ENCODE data around the gene SUSD2.
A peak's percentile ranks its signal among the peaks of the same experiment; 100 is the strongest.

Gene SUSD2

GRCh38 chr22:24170632-24171031 is 10.7 kb upstream of the SUSD2 start:
- no peak for TF ChIP-seq JUND (IDR thresholded peaks at IDR 0.05; ENCODE audit: low read depth)
- no peak for DNase-seq (ENCODE audit: low read depth in 1 of 2, low spot score in 1 of 2)
- in situ Hi-C loops (cut with HindIII; ENCODE audit: low pct_unique_long_range_greater_than_20kb, low sequenced_read_pairs): no loop called here

GRCh38 chr22:24171822-24172221 is 9.5 kb upstream of the SUSD2 start:
- no peak for TF ChIP-seq JUND (IDR thresholded peaks at IDR 0.05; ENCODE audit: low read depth)
- in situ Hi-C loops (cut with HindIII; ENCODE audit: low pct_unique_long_range_greater_than_20kb, low sequenced_read_pairs): no loop called here
- no peak for DNase-seq (ENCODE audit: low read depth in 1 of 2, low spot score in 1 of 2)

DNA sequence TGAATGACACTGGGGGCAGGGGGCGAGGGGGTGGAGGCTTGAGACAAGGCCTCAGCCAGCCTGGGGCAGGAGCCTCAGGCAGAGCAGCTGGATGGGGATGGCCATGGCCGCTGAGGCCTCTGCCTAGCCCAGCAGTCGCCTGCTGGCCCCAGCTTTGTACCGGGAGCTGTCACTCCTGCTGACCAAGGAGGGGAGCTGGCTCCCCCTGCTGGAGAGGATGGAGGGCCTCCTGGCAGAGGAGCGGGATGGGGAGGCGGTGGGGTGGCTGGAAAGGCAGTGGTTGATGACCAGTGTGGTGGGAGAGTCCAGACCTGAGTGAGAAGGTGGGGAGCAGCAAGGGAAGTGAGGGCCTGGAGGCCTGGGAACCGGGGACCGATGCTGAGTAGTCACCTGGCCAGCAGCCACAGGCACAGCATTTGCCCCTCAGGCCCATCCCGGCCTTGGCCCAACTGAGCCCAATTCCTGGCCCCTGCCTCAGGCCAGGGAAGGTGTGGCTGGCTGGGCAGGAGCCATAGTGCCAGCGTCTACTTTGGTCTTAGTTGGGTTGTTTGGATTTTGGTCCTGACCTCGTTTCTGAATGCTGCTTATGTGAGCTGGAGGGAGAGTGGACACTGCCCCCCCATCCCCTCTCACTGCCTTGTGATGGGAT is 6.0 kb upstream of the SUSD2 start:
- peak; percentile 49 to 72 for DNase-seq (ENCODE audit: low read depth in 1 of 2, low spot score in 1 of 2)
- in situ Hi-C loops (cut with HindIII; ENCODE audit: low pct_unique_long_range_greater_than_20kb, low sequenced_read_pairs): no loop called here
- no peak for TF ChIP-seq JUND (IDR thresholded peaks at IDR 0.05; ENCODE audit: low read depth)

DNA sequence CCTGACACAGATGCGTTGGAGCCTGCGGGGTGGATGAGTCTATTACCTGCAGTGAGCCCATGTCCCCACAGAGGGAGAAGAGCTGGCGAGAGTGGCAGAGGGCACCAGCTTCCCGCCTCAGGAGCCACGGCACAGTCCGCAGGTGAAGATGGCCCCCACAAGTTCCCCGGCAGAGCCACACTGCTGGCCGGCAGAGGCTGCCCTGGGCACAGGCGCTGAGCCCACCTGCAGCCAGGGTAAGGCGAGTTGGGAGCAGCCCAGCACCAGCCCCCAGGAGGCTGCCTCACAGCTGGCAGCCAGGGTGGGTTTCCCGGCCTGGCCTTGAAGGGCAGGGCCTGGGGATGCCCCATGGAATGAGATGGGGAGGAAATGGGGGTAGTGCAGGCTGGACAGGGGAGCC is 5.2 kb upstream of the SUSD2 start:
- in situ Hi-C loops (cut with HindIII; ENCODE audit: low pct_unique_long_range_greater_than_20kb, low sequenced_read_pairs): no loop called here
- DNase-seq (ENCODE audit: low read depth in 1 of 2, low spot score in 1 of 2): no peak
- TF ChIP-seq JUND (IDR thresholded peaks at IDR 0.05; ENCODE audit: low read depth): no peak

DNA sequence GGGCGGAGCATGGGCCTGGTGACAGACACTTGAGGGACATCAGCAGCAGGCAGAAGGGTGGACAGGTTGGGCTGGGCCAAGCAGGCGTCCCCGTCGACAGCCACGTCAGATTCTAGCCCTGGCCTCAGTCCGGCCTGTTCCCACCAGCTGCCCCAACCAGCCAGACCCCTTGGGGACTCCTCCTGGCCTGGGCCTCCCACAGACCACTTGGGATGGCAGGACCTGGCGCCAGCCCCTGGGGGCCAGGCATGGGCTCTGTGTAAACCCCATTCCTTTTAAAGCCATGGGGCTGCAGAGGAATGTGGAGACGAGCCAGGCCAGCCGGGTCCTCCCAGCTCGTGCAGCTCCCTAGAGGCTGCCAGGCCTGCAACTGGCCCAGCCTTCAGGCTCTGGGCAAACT is 4.7 kb upstream of the SUSD2 start:
- in situ Hi-C loops (cut with HindIII; ENCODE audit: low pct_unique_long_range_greater_than_20kb, low sequenced_read_pairs): no loop called here
- DNase-seq (ENCODE audit: low read depth in 1 of 2, low spot score in 1 of 2): no peak
- TF ChIP-seq JUND (IDR thresholded peaks at IDR 0.05; ENCODE audit: low read depth): no peak

DNA sequence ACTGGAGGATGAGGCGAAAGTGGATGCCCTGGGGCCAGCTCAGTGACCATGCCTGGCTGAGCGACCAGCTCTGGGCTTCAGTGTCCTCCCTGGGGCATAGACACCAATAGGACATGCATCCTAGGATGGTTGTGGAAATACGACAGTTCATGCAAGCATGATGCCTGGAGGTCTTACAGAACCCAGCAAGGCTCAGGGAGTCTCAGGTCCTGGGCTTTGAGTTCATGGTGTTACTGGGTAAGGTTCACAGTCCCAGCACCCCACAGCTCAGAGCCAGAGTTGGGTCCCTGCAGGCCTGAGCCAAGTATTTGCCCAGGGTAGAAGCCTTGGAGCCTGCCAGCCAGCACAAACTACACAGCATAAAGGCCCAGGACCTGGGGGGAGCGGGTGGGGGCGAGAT is 4.2 kb upstream of the SUSD2 start:
- DNase-seq (ENCODE audit: low read depth in 1 of 2, low spot score in 1 of 2): no peak
- no peak for TF ChIP-seq JUND (IDR thresholded peaks at IDR 0.05; ENCODE audit: low read depth)
- in situ Hi-C loops (cut with HindIII; ENCODE audit: low pct_unique_long_range_greater_than_20kb, low sequenced_read_pairs): no loop called here

DNA sequence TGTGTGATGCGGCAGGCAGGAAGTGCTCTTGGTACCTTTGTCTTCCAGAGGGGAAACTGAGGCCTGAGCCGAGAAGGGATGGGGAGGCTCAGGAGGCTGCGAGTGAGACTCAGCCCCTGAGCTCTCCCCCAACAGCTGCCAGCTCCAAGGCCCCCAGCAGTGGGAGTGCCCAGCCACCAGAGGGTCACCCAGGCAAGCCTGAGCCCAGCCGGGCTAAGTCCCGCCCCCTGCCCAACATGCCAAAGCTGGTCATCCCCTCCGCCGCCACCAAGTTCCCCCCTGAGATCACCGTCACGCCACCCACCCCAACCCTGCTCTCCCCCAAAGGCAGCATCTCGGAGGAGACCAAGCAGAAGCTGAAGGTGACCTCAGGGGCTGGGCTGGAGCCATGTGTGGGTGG is 3.8 kb upstream of the SUSD2 start:
- in situ Hi-C loops (cut with HindIII; ENCODE audit: low pct_unique_long_range_greater_than_20kb, low sequenced_read_pairs): no loop called here
- TF ChIP-seq JUND (IDR thresholded peaks at IDR 0.05; ENCODE audit: low read depth): no peak
- no peak for DNase-seq (ENCODE audit: low read depth in 1 of 2, low spot score in 1 of 2)

DNA sequence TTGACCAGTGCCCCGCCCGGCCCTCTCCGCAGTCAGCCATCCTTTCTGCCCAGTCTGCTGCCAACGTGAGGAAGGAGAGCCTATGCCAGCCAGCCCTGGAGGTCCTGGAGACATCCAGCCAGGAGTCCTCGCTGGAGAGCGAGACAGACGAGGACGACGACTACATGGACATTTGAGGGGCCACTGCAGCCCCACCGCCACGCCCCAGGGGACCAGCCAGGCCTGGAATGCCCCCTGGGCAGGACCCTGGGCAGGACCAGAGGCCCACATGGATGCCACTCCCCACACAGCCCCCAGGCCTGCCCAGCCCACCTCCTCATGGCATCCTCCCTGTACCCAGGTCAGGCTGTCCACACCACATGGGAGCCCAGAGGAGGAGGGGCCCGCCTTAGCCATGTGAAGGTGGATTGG is 3.3 kb upstream of the SUSD2 start:
- in situ Hi-C loops (cut with HindIII; ENCODE audit: low pct_unique_long_range_greater_than_20kb, low sequenced_read_pairs): no loop called here
- no peak for DNase-seq (ENCODE audit: low read depth in 1 of 2, low spot score in 1 of 2)

GRCh38 chr22:24178502-24179440 is 2.5 kb upstream of the SUSD2 start:
- no peak for TF ChIP-seq JUND (IDR thresholded peaks at IDR 0.05; ENCODE audit: low read depth)
- DNase-seq (ENCODE audit: low read depth in 1 of 2, low spot score in 1 of 2): no peak
- in situ Hi-C loops (cut with HindIII; ENCODE audit: low pct_unique_long_range_greater_than_20kb, low sequenced_read_pairs): no loop called here

More for the DNA sequence above, 3.3 kb upstream of the SUSD2 start:
- no peak for TF ChIP-seq JUND (IDR thresholded peaks at IDR 0.05; ENCODE audit: low read depth)

GRCh38 chr22:24179478-24180210 is 1.6 kb upstream of the SUSD2 start:
- DNase-seq (ENCODE audit: low read depth in 1 of 2, low spot score in 1 of 2): no peak
- in situ Hi-C loops (cut with HindIII; ENCODE audit: low pct_unique_long_range_greater_than_20kb, low sequenced_read_pairs): no loop called here
- TF ChIP-seq JUND (IDR thresholded peaks at IDR 0.05; ENCODE audit: low read depth): no peak

GRCh38 chr22:24180316-24181087 is 785 bp upstream of the SUSD2 start:
- no peak for DNase-seq (ENCODE audit: low read depth in 1 of 2, low spot score in 1 of 2)
- no peak for TF ChIP-seq JUND (IDR thresholded peaks at IDR 0.05; ENCODE audit: low read depth)
- in situ Hi-C loops (cut with HindIII; ENCODE audit: low pct_unique_long_range_greater_than_20kb, low sequenced_read_pairs): no loop called here
